ENCODE results near the gene TSTD2.
"Not testable (repeated sequence)": the region's sequence is repeated elsewhere in the genome, so short reads cannot be mapped to it uniquely, and the experiment has no call there.

The TSTD2 gene

DNA sequence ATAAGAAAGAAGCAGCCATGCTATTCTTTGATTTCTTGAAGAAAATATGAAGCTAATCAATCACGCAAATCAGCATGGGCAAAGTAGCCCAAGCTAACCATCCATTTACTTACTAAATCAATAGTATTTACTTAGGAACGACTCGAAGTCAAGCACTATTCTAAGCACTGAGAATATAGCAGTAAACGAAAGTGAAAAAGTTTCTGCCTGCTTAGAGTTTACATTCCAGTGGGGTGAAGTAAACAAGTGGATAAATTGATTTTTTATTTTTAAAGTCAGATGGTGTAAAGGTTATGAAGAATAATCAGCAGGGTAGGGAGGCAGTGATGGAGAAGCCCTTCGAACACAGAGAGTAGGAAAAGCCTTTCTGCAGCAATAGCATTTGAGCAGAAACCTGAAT is 5.5 kb downstream of the TSTD2 start:
- DNase-seq (ENCODE audit: low spot score), result no peak
- in situ Hi-C loops (cut with MboI; ENCODE audit: low sequenced_read_pairs, unreplicated experiment), result no loop called here
- TF ChIP-seq, protein P1, sequence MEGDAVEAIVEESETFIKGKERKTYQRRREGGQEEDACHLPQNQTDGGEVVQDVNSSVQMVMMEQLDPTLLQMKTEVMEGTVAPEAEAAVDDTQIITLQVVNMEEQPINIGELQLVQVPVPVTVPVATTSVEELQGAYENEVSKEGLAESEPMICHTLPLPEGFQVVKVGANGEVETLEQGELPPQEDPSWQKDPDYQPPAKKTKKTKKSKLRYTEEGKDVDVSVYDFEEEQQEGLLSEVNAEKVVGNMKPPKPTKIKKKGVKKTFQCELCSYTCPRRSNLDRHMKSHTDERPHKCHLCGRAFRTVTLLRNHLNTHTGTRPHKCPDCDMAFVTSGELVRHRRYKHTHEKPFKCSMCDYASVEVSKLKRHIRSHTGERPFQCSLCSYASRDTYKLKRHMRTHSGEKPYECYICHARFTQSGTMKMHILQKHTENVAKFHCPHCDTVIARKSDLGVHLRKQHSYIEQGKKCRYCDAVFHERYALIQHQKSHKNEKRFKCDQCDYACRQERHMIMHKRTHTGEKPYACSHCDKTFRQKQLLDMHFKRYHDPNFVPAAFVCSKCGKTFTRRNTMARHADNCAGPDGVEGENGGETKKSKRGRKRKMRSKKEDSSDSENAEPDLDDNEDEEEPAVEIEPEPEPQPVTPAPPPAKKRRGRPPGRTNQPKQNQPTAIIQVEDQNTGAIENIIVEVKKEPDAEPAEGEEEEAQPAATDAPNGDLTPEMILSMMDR (IDR thresholded peaks at IDR 0.05; ENCODE audit: borderline replicate concordance, control extremely low read depth, extremely low read depth, insufficient read depth, missing control alignments), result no peak

DNA sequence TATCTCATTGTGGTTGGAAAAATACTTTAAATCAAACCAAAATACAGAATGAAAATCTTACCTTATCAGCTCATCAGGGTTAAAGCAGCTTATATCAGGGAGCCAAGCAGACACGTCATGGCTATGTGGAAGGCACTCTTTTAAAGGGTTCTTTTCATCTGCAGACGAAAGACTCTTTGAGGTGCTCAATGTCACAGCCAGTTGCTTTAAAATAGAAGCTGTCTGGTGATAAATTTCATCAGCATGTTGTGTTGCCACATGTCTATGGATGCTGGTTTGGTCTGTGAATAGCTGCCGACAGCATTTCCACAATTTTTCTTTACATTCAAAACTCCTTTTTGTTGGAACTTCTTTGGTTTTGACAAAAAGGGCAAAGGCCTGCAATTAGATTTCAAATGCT is 7.5 kb downstream of the TSTD2 start:
- TF ChIP-seq, protein P1 (IDR thresholded peaks at IDR 0.05; ENCODE audit: borderline replicate concordance, control extremely low read depth, extremely low read depth, insufficient read depth, missing control alignments), result no peak
- no peak for DNase-seq (ENCODE audit: low spot score)
- in situ Hi-C loops (cut with MboI; ENCODE audit: low sequenced_read_pairs, unreplicated experiment), result no loop called here

DNA sequence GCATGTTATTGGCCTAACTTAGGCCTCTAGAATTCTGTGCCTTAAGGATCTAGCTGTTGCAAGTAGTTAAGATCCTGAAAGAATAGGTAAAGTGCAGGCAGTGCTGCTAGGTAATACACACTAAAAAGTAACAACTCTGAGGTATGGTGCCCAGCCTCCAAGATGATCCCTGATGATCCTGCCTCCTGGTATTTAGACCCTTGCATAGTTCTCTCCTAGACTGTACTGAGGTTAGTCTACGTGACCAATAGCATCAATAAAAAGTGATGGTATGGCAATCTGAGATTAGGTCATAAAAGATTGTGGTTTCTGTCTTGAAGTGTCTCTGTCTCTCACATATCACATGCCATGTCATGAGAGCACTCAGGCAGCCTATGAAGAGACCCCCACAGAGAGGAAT is 9.2 kb downstream of the TSTD2 start:
- TF ChIP-seq, protein P1 (IDR thresholded peaks at IDR 0.05; ENCODE audit: borderline replicate concordance, control extremely low read depth, extremely low read depth, insufficient read depth, missing control alignments), result no peak
- in situ Hi-C loops (cut with MboI; ENCODE audit: low sequenced_read_pairs, unreplicated experiment), result loop anchor here (25.0 kb wide), 1 partner anchor 762 kb away; the partner anchor contains the start of gene ZNF782
- no peak for DNase-seq (ENCODE audit: low spot score)

DNA sequence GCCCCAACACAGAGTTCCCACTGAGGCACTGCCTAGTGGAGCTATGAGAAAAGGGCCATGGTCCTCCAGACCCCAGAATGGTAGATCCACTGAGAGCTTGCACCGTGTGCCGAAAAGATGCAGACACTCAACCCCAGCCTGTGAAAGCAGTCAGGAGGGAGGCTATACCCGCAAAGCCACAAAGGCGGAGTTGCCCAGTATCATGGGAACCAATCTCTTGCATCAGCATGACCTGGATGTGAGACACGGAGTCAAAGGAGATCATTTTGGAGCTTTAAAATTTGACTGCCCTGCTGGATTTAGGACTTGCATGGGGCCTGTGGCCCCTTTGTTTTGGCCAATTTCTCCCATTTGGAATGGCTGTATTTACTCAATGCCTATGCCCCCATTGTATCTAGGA is 10.7 kb downstream of the TSTD2 start:
- in situ Hi-C loops (cut with MboI; ENCODE audit: low sequenced_read_pairs, unreplicated experiment), result loop anchor here (25.0 kb wide), 1 partner anchor 760 kb away; the partner anchor contains the start of gene ZNF782
- DNase-seq (ENCODE audit: low spot score), result not testable (repeated sequence)

DNA sequence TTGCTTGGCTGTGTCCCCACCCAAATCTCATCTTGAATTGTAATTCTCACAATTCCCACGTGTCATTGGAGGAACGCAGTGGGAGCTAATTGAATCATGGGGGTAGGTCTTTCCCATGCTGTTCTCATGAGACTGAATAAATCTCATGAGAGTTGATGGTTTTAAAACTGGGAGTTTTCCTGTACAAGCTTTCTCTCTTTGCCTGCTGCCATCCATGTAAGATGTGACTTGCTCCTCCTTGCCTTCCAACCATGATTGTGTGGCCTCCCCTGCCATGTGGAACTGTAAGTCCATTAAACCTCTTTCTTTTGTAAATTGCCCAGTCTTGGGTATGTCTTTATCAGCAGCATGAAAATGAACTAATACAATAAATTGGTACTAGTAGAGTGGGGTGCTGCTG is 13.1 kb downstream of the TSTD2 start:
- in situ Hi-C loops (cut with MboI; ENCODE audit: low sequenced_read_pairs, unreplicated experiment), result loop anchor here (25.0 kb wide), 1 partner anchor 758 kb away; the partner anchor contains the start of gene ZNF782
- not testable (repeated sequence) for DNase-seq (ENCODE audit: low spot score)

DNA sequence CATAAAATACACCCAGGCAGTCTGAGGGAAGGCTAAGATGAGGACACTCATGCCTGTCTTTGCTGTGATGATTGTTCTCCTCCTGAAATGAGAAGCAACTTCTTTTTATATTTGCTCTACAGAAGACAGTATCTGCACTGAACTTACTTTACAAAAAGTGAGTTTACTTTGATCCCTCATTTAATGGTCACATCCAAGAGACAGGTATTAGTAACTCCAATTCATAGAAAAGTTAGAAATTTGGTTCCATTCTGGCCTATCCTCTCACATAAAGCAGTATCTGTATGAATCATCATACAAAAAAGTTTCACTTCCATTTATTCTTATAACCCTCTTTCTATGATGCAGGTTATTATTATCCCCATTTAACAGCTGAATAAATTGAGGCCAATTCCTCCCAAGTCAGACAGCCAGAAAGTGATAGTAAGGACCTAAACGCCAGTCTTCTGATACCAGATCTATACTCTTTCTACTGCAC is 15.2 kb downstream of the TSTD2 start:
- TF ChIP-seq, protein P1 (IDR thresholded peaks at IDR 0.05; ENCODE audit: borderline replicate concordance, control extremely low read depth, extremely low read depth, insufficient read depth, missing control alignments), result no peak
- in situ Hi-C loops (cut with MboI; ENCODE audit: low sequenced_read_pairs, unreplicated experiment), result loop anchor here (5.0 to 25.0 kb wide), 3 partner anchors 151 to 756 kb away; partner anchors contain the start of gene ZNF782

DNA sequence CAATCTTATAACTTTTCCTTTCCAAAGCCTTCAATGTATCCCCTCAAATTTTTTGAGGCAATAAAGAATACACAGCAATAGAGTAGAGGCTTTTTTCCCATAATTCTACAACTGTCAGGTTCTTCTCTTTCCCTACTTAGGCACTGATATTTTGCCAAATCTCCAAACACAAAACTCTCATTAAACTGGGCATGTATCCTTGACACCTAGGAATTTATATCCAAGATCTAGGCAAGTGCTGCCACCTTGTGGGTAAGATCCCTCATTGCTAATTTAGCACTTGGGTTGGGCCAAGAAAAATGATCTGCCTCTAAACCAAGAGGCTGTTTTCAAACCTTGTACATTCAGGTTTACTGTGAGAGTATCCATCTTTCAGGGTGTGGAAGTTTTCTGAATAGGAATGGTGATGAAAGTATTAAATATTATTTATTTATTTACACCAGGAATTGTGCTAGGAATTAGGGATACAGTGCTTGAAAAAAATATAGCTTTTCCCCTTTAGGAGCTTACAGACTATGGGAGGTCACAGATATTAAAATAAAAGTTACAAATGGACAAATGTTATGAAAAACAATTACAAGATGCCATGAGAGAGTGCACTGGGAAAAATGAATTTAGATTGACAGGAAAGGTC is 17.6 kb downstream of the TSTD2 start:
- DNase-seq (ENCODE audit: low spot score), result peak; percentile 64
- in situ Hi-C loops (cut with MboI; ENCODE audit: low sequenced_read_pairs, unreplicated experiment), result loop anchor here (5.0 to 25.0 kb wide), 3 partner anchors 148 to 753 kb away; partner anchors contain the start of gene ZNF782
- TF ChIP-seq, protein P1 (IDR thresholded peaks at IDR 0.05; ENCODE audit: borderline replicate concordance, control extremely low read depth, extremely low read depth, insufficient read depth, missing control alignments), result peak; percentile 83

More for the DNA sequence above, 15.2 kb downstream of the TSTD2 start:
- no peak for DNase-seq (ENCODE audit: low spot score)

All from GM13976 (cell line).